BLaER1 treated with 17β-estradiol and CSF1 and Interleukin-3, amounts not matched to agents 10 nM and 100 nM (cell line): Measurements from ENCODE around the gene ECE1.
"Not testable (repeated sequence)": the region's sequence is repeated elsewhere in the genome, so short reads cannot be mapped to it uniquely, and the experiment has no call there.

Source experiments
- H3K27ac ChIP-seq, 11 experiments: shearing (Covaris generic); formaldehyde crosslinking; 2 replicates each; pipeline ENCODE4 v1.8.1; 2022
- H3K27me3 ChIP-seq, 11 experiments: shearing (Covaris generic); formaldehyde crosslinking; 2 replicates each; pipeline ENCODE4 v1.8.1; 2022
- H3K36me3 ChIP-seq, 11 experiments: shearing (Covaris generic); formaldehyde crosslinking; 2 replicates each; pipeline ENCODE4 v1.8.1; 2022
- H3K4me1 ChIP-seq, 10 experiments: shearing (Covaris generic); formaldehyde crosslinking; 2 replicates each; pipeline ENCODE4 v1.8.1; 2022
- H3K4me2 ChIP-seq, 11 experiments: shearing (Covaris generic); formaldehyde crosslinking; 2 replicates each; pipeline ENCODE4 v1.8.1; 2022
- H3K4me3 ChIP-seq, 10 experiments: shearing (Covaris generic); formaldehyde crosslinking; 2 replicates each; pipeline ENCODE4 v1.8.1; 2022
- H3K9ac ChIP-seq, 11 experiments: shearing (Covaris generic); formaldehyde crosslinking; 2 replicates each; pipeline ENCODE4 v1.8.1; 2022
- H3K9me3 ChIP-seq, 11 experiments: shearing (Covaris generic); formaldehyde crosslinking; replicated peaks in 1 of 11; 2 replicates each; pipeline ENCODE4 v1.8.1; 2022
- H4K20me1 ChIP-seq, 11 experiments: shearing (Covaris generic); formaldehyde crosslinking; 2 replicates each; pipeline ENCODE4 v1.8.1; 2022
- Cebpa-rat ChIP-seq, 11 experiments: shearing (Covaris generic); IDR thresholded peaks; 2 replicates each; pipeline ENCODE4 v1.8.1; 2022

Gene ECE1

GRCh38 chr1:21289127-21289526 lies 1.1 kb downstream of the ECE1 start:
- no peak for TF ChIP-seq Cebpa-rat (IDR thresholded peaks at IDR 0.05)
- Histone ChIP-seq H3K9me3 (no peaks in the 10 kb centered on the region), H3K27ac (peak overlapping the region in 5 of 11 experiments; percentile 66 to 95 (median 78); a peak in 11 of 22 replicates), H3K4me2 (peak overlapping the region; percentile 92 to 100 (median 98)), H3K4me1 (peaks cover 58 to 83% (median 76%) of the 10 kb centered on the region in 10 experiments), H3K9ac (peak overlapping the region in 9 of 11 experiments; percentile 23 to 87 (median 79); a peak in 15 of 22 replicates), H3K4me3 (peak overlapping the region; percentile 48 to 74 (median 64); a peak in 19 of 20 replicates), H3K36me3 (no peaks in the 10 kb centered on the region), H4K20me1 (peaks cover 0 to 32% (median 16%) of the 10 kb centered on the region in 11 experiments; a peak in 14 of 22 replicates), H3K27me3 (peaks cover 0 to 61% (median 0%) of the 10 kb centered on the region in 11 experiments; a peak in 7 of 22 replicates)

GRCh38 chr1:21287905-21288514 lies 2.3 kb downstream of the ECE1 start:
- Histone ChIP-seq H3K9ac (no peak overlapping the region), H3K27ac (peak overlapping the region in 2 of 11 experiments; percentile 76 to 95; a peak in 3 of 22 replicates), H3K9me3 (no peaks in the 10 kb centered on the region), H3K4me3 (no peak overlapping the region), H3K27me3 (peaks cover 0 to 58% (median 0%) of the 10 kb centered on the region in 11 experiments; a peak in 7 of 22 replicates), H3K36me3 (no peaks in the 10 kb centered on the region), H3K4me1 (peaks cover 57 to 83% (median 75%) of the 10 kb centered on the region in 10 experiments), H4K20me1 (peaks cover 0 to 35% (median 18%) of the 10 kb centered on the region in 11 experiments; a peak in 14 of 22 replicates), H3K4me2 (peak overlapping the region; percentile 43 to 100 (median 98); a peak in 20 of 22 replicates)
- peak in 2 of 11 experiments; percentile 23 to 56; a peak in 2 of 22 replicates for TF ChIP-seq Cebpa-rat (IDR thresholded peaks at IDR 0.05)

DNA sequence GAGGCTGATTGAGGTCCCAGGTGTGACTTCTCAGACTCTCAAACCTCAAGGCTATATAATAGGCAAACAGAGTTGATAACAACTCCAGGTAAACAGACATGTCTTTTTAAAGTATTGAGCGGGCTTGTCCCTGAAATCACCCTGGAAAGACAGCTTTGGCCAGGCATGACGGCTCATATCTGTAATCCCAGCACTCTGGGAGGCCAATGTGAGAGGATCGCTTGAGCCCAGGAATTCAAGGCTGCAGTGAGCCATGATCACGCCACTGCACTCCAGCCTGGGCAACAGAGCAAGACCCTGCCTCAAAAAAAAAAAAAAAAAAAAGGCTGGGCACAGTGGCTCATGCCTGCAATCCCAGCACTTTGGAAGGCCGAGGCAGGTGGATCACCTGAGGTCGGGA lies 4.9 kb downstream of the ECE1 start:
- not testable (repeated sequence) for H3K9ac ChIP-seq, H3K9me3 ChIP-seq, H3K4me3 ChIP-seq, H3K36me3 ChIP-seq
- peaks cover 54 to 70% (median 63%) of the 10 kb centered on the region in 10 experiments for H3K4me1 ChIP-seq
- peaks cover 0 to 31% (median 18%) of the 10 kb centered on the region in 11 experiments; a peak in 14 of 22 replicates for H4K20me1 ChIP-seq
- peak overlapping the region in 1 of 11 experiments; percentile 32; a peak in 2 of 22 replicates for H3K27ac ChIP-seq
- H3K4me2 ChIP-seq = peak overlapping the region; percentile 76 to 97 (median 84)
- H3K27me3 ChIP-seq = peaks cover 0 to 35% (median 0%) of the 10 kb centered on the region in 11 experiments; a peak in 7 of 22 replicates

- H3K4me1 ChIP-seq = peaks cover 56 to 72% (median 65%) of the 10 kb centered on the region in 10 experiments
- H3K9me3 ChIP-seq = no peaks in the 10 kb centered on the region
- no peaks in the 10 kb centered on the region for H3K36me3 ChIP-seq
- peaks cover 0 to 35% (median 0%) of the 10 kb centered on the region in 11 experiments; a peak in 7 of 22 replicates for H3K27me3 ChIP-seq
- H3K9ac ChIP-seq = peak overlapping the region in 5 of 11 experiments; percentile 2 to 34 (median 10); a peak in 2 of 22 replicates
- TF ChIP-seq Cebpa-rat (IDR thresholded peaks at IDR 0.05) = no peak
- peak overlapping the region in 3 of 11 experiments; percentile 23 to 36 (median 32); a peak in 4 of 22 replicates for H3K27ac ChIP-seq
- H3K4me3 ChIP-seq = no peak overlapping the region
- peak overlapping the region; percentile 76 to 97 (median 84) for H3K4me2 ChIP-seq
- peaks cover 0 to 31% (median 18%) of the 10 kb centered on the region in 11 experiments; a peak in 14 of 22 replicates for H4K20me1 ChIP-seq
Observed at GRCh38 chr1:21285055-21285372, 5.2 kb downstream of the ECE1 start.

GRCh38 chr1:21284206-21285054 lies 5.8 kb downstream of the ECE1 start:
- no peak overlapping the region for H3K4me3 ChIP-seq
- H3K4me2 ChIP-seq = peak overlapping the region; percentile 76 to 97 (median 84)

GRCh38 chr1:21283524-21283923 lies 6.7 kb downstream of the ECE1 start:
- H3K9ac ChIP-seq = no peak overlapping the region
- no peaks in the 10 kb centered on the region for H3K9me3 ChIP-seq
- peaks cover 0 to 21% (median 0%) of the 10 kb centered on the region in 11 experiments; a peak in 5 of 22 replicates for H3K27me3 ChIP-seq
- no peak overlapping the region for H3K27ac ChIP-seq
- peak overlapping the region; percentile 76 to 97 (median 84); a peak in 21 of 22 replicates for H3K4me2 ChIP-seq
- no peak overlapping the region for H3K4me3 ChIP-seq
- peaks cover 49 to 75% (median 68%) of the 10 kb centered on the region in 10 experiments for H3K4me1 ChIP-seq
- H3K36me3 ChIP-seq = no peaks in the 10 kb centered on the region; a peak in 1 of 22 replicates
- TF ChIP-seq Cebpa-rat (IDR thresholded peaks at IDR 0.05) = no peak
- peaks cover 0 to 27% (median 12%) of the 10 kb centered on the region in 11 experiments; a peak in 13 of 22 replicates for H4K20me1 ChIP-seq

More at GRCh38 chr1:21284206-21285054, 5.8 kb downstream of the ECE1 start:
- Histone ChIP-seq H4K20me1 (peaks cover 0 to 31% (median 18%) of the 10 kb centered on the region in 11 experiments; a peak in 14 of 22 replicates), H3K36me3 (no peaks in the 10 kb centered on the region), H3K9ac (peak overlapping the region in 5 of 11 experiments; percentile 2 to 34 (median 10); a peak in 3 of 22 replicates), H3K27ac (peak overlapping the region in 1 of 11 experiments; percentile 36; a peak in 1 of 22 replicates), H3K9me3 (no peaks in the 10 kb centered on the region), H3K4me1 (peaks cover 58 to 75% (median 68%) of the 10 kb centered on the region in 10 experiments), H3K27me3 (peaks cover 0 to 30% (median 0%) of the 10 kb centered on the region in 11 experiments; a peak in 7 of 22 replicates)
- no peak for TF ChIP-seq Cebpa-rat (IDR thresholded peaks at IDR 0.05)

DNA sequence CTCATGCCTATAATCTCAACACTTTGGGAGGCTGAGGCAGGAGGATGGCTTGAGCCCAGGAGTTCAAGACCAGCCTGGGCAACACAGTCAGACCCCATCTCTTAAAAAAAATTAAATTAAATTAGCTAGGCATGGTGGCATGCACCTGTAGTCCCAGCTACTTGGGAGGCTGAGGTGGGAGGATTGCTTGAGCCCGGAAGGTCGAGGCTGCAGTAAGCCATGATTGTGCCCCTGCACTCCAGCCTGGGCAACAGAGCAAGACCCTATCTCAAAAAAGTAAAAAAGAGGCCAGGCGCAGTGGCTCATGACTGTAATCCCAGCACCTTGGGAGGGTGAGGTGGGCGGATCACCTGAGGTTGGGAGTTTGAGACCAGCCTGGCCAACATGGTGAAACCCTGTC lies 8.2 kb downstream of the ECE1 start:
- H3K36me3 ChIP-seq, H3K27ac ChIP-seq, H3K4me2 ChIP-seq, H3K9ac ChIP-seq, H3K4me3 ChIP-seq, H3K9me3 ChIP-seq: not testable (repeated sequence)
- peaks cover 0 to 23% (median 9%) of the 10 kb centered on the region in 11 experiments; a peak in 11 of 22 replicates for H4K20me1 ChIP-seq
- H3K4me1 ChIP-seq = peaks cover 40 to 65% (median 55%) of the 10 kb centered on the region in 10 experiments
- peaks cover 0 to 18% (median 0%) of the 10 kb centered on the region in 11 experiments; a peak in 3 of 22 replicates for H3K27me3 ChIP-seq

DNA sequence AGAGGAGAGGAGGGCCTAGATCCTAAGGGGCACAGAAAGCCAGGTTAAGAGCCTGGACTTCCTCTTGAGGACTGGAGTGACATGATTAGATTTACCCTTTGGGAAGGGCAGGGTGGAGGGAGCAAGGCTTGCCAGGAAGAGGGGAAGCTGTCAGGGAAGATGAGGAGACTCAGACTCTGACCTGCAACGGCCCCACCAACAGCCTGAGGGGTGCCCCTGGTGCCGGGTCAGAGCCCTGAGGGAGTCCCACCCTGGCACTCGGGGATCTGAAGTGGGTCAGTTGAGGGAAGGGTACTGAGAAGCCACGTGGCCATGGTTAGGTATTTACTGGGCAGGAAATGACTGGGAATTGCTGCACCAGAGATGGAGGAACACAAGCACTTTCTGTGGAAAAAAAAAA lies 9.8 kb downstream of the ECE1 start:
- peaks cover 39 to 64% (median 54%) of the 10 kb centered on the region in 10 experiments for H3K4me1 ChIP-seq
- peak overlapping the region; percentile 65 to 91 (median 78) for H3K4me2 ChIP-seq
- H3K27ac ChIP-seq = peak overlapping the region in 9 of 11 experiments; percentile 37 to 80 (median 69); a peak in 17 of 22 replicates
- H3K9ac ChIP-seq = peak overlapping the region in 7 of 11 experiments; percentile 6 to 66 (median 57); a peak in 10 of 22 replicates
- no peak for TF ChIP-seq Cebpa-rat (IDR thresholded peaks at IDR 0.05)
- H3K27me3 ChIP-seq = peaks cover 0 to 9% (median 0%) of the 10 kb centered on the region in 11 experiments; a peak in 3 of 22 replicates
- peaks cover 0 to 23% (median 9%) of the 10 kb centered on the region in 11 experiments; a peak in 11 of 22 replicates for H4K20me1 ChIP-seq
- no peak overlapping the region for H3K4me3 ChIP-seq
- no peaks in the 10 kb centered on the region for H3K9me3 ChIP-seq
- peaks cover 0 to 8% (median 0%) of the 10 kb centered on the region in 11 experiments; a peak in 4 of 22 replicates for H3K36me3 ChIP-seq
